ENCODE measurements around the gene GLT8D1.
A peak's percentile ranks its signal among the peaks of the same experiment; 100 is the strongest.

GLT8D1 gene, protein sequence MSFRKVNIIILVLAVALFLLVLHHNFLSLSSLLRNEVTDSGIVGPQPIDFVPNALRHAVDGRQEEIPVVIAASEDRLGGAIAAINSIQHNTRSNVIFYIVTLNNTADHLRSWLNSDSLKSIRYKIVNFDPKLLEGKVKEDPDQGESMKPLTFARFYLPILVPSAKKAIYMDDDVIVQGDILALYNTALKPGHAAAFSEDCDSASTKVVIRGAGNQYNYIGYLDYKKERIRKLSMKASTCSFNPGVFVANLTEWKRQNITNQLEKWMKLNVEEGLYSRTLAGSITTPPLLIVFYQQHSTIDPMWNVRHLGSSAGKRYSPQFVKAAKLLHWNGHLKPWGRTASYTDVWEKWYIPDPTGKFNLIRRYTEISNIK

DNA sequence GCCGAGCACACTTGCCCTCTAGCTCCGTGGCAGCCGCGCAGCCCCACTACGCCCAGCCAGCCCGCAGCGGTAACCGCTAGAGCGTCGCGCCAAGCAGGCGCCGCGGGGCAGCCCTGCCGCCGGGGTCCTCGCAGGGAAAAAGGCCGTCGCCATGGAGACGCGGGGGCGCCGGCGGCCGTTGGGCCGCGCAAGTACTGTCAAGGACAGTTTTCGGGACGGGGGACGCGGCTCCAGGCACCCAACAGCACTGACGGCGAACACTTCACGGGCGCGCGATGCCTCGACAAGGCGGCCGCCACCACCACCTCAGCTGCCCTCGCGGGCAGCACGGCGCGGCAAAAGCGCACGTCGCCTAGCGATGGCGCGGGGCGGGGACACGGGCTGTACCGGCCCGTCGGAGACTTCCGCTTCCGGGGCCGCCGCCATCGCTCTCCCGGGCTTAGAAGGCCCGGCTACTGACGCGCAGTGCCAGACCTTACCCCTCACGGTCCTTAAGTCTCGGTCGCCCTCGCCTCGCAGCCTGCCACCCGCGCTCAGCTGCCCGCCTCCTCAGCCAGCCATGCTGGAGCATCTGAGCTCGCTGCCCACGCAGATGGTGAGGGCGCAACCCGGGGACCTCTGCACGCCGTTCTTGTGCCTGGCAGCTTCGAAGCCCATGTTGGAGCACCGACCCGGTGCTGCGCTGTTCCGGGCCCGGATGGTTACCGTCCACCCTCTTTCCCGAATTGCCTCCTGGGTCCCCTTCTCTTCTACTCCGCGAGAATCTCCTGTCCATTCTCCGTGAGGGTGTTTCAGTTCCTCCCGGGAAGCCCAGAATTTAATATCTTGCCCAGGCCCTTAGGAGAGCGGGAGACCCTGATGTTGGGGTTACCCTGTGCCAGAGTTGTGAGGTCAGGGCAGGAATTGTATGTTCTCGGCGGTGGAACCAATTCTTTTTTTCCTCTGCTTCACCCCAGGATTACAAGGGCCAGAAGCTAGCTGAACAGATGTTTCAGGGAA lies at the start of gene GLT8D1, which contains the start of gene SPCS1:
Gene GLT8D1, minus strand, starts transcription at position 104 of the 999 bp plus-strand sequence. CDS start 5,331 bp downstream, outside the sequence.
Gene SPCS1, plus strand, starts transcription at position 419 of the 999 bp plus-strand sequence. Its CDS starts 141 bp downstream, at position 560.
- Histone ChIP-seq H3K9me3 (no peaks in the 10 kb centered on the region), H3K4me1 (ENCODE audit: control insufficient read depth in 1 of 2, insufficient read depth in 1 of 2, low read depth in 1 of 2, low read length in 1 of 2) (peaks cover 31 to 33% of the 10 kb centered on the region in 2 experiments), H3K36me3 (peaks cover 8% of the 10 kb centered on the region), H3K4me3 (ENCODE audit: low read depth in 1 of 2, low read length in 1 of 2) (peak within 1 kb of the TSS; percentile 94 to 100), H3K27ac (peak within 1 kb of the TSS; percentile 91), H3K27me3 (no peaks in the 10 kb centered on the region)
- TF ChIP-seq, protein P1, sequence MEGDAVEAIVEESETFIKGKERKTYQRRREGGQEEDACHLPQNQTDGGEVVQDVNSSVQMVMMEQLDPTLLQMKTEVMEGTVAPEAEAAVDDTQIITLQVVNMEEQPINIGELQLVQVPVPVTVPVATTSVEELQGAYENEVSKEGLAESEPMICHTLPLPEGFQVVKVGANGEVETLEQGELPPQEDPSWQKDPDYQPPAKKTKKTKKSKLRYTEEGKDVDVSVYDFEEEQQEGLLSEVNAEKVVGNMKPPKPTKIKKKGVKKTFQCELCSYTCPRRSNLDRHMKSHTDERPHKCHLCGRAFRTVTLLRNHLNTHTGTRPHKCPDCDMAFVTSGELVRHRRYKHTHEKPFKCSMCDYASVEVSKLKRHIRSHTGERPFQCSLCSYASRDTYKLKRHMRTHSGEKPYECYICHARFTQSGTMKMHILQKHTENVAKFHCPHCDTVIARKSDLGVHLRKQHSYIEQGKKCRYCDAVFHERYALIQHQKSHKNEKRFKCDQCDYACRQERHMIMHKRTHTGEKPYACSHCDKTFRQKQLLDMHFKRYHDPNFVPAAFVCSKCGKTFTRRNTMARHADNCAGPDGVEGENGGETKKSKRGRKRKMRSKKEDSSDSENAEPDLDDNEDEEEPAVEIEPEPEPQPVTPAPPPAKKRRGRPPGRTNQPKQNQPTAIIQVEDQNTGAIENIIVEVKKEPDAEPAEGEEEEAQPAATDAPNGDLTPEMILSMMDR (IDR thresholded peaks at IDR 0.05) = peak; percentile 50

DNA sequence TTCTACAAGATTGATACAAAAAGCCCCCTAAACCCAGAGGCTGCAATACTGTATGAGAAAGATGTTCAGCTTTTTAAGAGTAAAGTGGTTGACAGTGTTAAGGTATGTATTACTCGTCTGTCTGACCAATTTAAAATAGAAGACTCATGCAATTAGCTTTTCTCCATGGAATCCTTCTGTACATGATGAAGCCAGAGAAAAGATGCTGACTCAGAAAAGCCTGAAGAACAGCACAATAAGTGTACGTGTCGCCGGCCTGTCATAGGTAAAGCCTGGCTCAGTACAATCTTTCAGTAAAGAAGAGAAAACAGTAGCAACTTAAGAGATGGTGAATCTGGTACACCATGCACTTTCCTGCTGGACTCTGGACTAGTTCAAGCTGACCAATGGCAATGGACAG lies 48.8 kb upstream of the GLT8D1 start:
- H3K36me3 ChIP-seq = peaks cover 61% of the 10 kb centered on the region

DNA sequence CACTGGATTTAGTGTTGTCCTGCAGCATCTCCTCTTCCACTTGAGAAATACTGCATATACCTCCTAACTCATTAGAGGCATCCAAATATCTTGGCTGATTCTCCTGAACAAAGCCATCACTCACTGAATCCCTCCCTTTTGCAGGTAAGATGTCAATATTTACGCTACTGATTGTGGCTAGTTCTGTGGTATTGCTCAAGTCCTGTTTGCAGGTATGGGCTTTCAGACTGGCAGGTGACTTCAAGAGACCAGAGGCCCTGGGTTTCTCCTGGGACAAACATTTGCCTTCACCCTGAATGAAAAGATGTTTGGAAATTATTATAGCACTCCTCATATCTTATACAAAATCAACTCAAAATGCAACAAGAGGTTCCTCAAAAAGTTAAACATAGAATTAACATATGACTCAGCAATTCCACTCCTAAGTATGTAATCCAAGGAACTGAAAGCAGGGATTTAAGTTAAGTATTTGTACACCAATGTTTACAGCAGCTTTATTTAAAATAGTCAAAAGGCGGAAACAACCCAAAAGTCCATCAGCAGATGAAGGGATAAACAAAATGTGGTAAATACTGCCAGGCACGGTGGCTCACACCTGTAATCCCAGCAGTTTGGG lies 46.6 kb upstream of the GLT8D1 start:
- H3K9me3 ChIP-seq = no peaks in the 10 kb centered on the region
- H3K36me3 ChIP-seq = peaks cover 66% of the 10 kb centered on the region
- TF ChIP-seq, protein P1 (IDR thresholded peaks at IDR 0.05) = no peak
- H3K4me3 ChIP-seq (ENCODE audit: low read depth in 1 of 2, low read length in 1 of 2) = no peak overlapping the region
- H3K27ac ChIP-seq = no peak overlapping the region
- no peaks in the 10 kb centered on the region for H3K27me3 ChIP-seq
- no peaks in the 10 kb centered on the region for H3K4me1 ChIP-seq (ENCODE audit: control insufficient read depth in 1 of 2, insufficient read depth in 1 of 2, low read depth in 1 of 2, low read length in 1 of 2)

More for the DNA sequence above, 48.8 kb upstream of the GLT8D1 start:
- TF ChIP-seq, protein P1 (IDR thresholded peaks at IDR 0.05) = no peak
- no peaks in the 10 kb centered on the region for H3K27me3 ChIP-seq
- H3K4me1 ChIP-seq (ENCODE audit: control insufficient read depth in 1 of 2, insufficient read depth in 1 of 2, low read depth in 1 of 2, low read length in 1 of 2) = no peaks in the 10 kb centered on the region
- no peak overlapping the region for H3K4me3 ChIP-seq (ENCODE audit: low read depth in 1 of 2, low read length in 1 of 2)
- H3K27ac ChIP-seq = no peak overlapping the region
- H3K9me3 ChIP-seq = no peaks in the 10 kb centered on the region

DNA sequence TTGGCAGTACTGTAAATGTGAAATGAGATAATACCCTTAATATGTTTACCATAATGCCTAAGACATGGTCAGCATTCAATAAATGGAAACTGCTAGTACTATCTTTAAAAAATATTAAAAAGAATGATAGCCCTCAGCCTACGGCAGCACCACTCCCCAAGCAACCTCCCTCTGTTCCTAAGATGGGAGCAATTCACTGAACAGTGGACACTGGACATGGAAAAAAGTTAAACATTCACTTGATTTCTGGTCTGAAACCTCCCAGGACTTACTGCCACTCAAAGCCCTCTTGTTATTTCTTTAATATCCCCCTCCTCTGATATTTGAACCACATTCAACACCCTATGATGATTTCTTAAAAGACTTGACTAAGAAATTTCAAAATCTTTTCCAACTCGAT lies 38.1 kb upstream of the GLT8D1 start:
- Histone ChIP-seq H3K27ac (no peak overlapping the region), H3K9me3 (no peaks in the 10 kb centered on the region), H3K27me3 (no peaks in the 10 kb centered on the region), H3K4me1 (ENCODE audit: control insufficient read depth in 1 of 2, insufficient read depth in 1 of 2, low read depth in 1 of 2, low read length in 1 of 2) (no peaks in the 10 kb centered on the region), H3K4me3 (ENCODE audit: low read depth in 1 of 2, low read length in 1 of 2) (no peak overlapping the region), H3K36me3 (peaks cover 69% of the 10 kb centered on the region)
- TF ChIP-seq, protein P1 (IDR thresholded peaks at IDR 0.05) = no peak

DNA sequence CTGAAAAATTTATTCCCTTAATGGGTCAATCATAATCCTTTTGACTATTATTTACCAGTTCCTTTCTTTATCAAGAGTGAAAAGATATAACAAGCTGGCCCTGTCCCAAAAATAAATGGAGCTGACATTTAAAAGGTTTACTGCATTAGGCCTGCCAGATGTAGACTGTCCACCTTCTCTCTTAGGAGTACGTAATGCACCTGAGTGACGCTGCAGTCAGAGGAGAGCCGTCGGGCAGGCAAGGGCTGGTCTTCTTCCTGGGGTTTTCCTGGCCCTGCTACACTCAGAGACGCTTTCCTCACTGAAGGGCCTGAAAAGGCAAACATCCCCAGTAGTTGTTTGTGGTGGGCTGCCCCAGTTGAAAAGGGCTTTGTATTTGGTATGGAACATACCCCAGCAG lies 37.6 kb upstream of the GLT8D1 start:
- no peak overlapping the region for H3K4me3 ChIP-seq (ENCODE audit: low read depth in 1 of 2, low read length in 1 of 2)
- H3K27me3 ChIP-seq = no peaks in the 10 kb centered on the region
- H3K4me1 ChIP-seq (ENCODE audit: control insufficient read depth in 1 of 2, insufficient read depth in 1 of 2, low read depth in 1 of 2, low read length in 1 of 2) = no peaks in the 10 kb centered on the region
- peaks cover 66% of the 10 kb centered on the region for H3K36me3 ChIP-seq
- H3K9me3 ChIP-seq = no peaks in the 10 kb centered on the region
- TF ChIP-seq, protein P1 (IDR thresholded peaks at IDR 0.05) = no peak
- H3K27ac ChIP-seq = no peak overlapping the region

Measured in neutrophil (primary cell).